Keratinocyte (primary cell): ENCODE measurements around the gene AP3D1. TPM values are rescaled to one million over a fixed set of nuclear protein-coding genes. Genes with fewer than 3 reads are reported as not detected.

Experiments used
- DNase-seq: peaks from one replicate; pipeline ENCODE4 v3.0.0-alpha.2; 2011; ENCODE audit warnings: low read depth, missing footprints, low spot score
- FAIRE-seq: peaks from 2 replicates; lab custom pipeline; 2011; peaks lifted over from hg19 to GRCh38; lab: Jason Lieb, UNC
- H2AFZ ChIP-seq: 2 replicates; pipeline ENCODE4 v1.6.0; 2012; ENCODE audit warnings: low read length, control low read depth, inconsistent platforms; ENCODE audit not compliant: control insufficient read depth
- H3K27ac ChIP-seq: 2 replicates; pipeline ENCODE4 v1.5.1; 2011; ENCODE audit warnings: low read length; ENCODE audit not compliant: control insufficient read depth, insufficient read depth
- H3K27me3 ChIP-seq: 3 replicates; pipeline ENCODE4 v1.6.0; 2011; ENCODE audit warnings: low read length; ENCODE audit not compliant: control insufficient read depth, insufficient read depth; ENCODE audit errors: extremely low read depth
- H3K36me3 ChIP-seq, 2 experiments: 2 replicates in 1 of 2; 3 replicates in 1 of 2; pipeline ENCODE4 v1.5.1; 2011; ENCODE audit warnings: low read length in 2 of 2, mild to moderate bottlenecking in 1 of 2; ENCODE audit not compliant: control insufficient read depth in 2 of 2, insufficient read depth in 2 of 2; ENCODE audit errors: extremely low read depth in 1 of 2
- H3K4me1 ChIP-seq: 3 replicates; pipeline ENCODE4 v1.5.1; 2011; ENCODE audit warnings: low read length; ENCODE audit not compliant: control insufficient read depth, insufficient read depth; ENCODE audit errors: extremely low read depth
- H3K4me2 ChIP-seq: 3 replicates; pipeline ENCODE4 v1.6.0; 2011; ENCODE audit warnings: low read depth, low read length; ENCODE audit not compliant: control insufficient read depth, insufficient read depth; ENCODE audit errors: extremely low read depth
- H3K4me3 ChIP-seq, 3 experiments: fragments of 200-600 bp in 1 of 3; sonication (generic) in 1 of 3; 2 replicates in 2 of 3; 3 replicates in 1 of 3; pipeline ENCODE4 v1.5.1; 2011 to 2016; ENCODE audit warnings: low read length in 3 of 3, mild to moderate bottlenecking in 3 of 3, control low read depth in 2 of 3, inconsistent platforms in 1 of 3, low read depth in 1 of 3, mixed read lengths in 1 of 3, mixed run types in 1 of 3, moderate library complexity in 1 of 3; ENCODE audit not compliant: control insufficient read depth in 2 of 3, insufficient read depth in 2 of 3; ENCODE audit errors: extremely low read depth in 1 of 3
- H3K79me2 ChIP-seq: 2 replicates; pipeline ENCODE4 v1.6.0; 2012; ENCODE audit warnings: low read length; ENCODE audit not compliant: control insufficient read depth, insufficient read depth
- H3K9ac ChIP-seq: 3 replicates; pipeline ENCODE4 v1.6.0; 2011; ENCODE audit warnings: low read length; ENCODE audit not compliant: control insufficient read depth, insufficient read depth; ENCODE audit errors: extremely low read depth
- H3K9me1 ChIP-seq: 3 replicates; pipeline ENCODE4 v1.6.0; 2011; ENCODE audit warnings: low read length; ENCODE audit not compliant: control insufficient read depth, insufficient read depth; ENCODE audit errors: extremely low read depth
- H3K9me3 ChIP-seq: 2 replicates; pipeline ENCODE4 v1.5.1; 2012; ENCODE audit warnings: low read depth, low read length; ENCODE audit not compliant: control insufficient read depth
- H4K20me1 ChIP-seq: 3 replicates; pipeline ENCODE4 v1.6.0; 2011; ENCODE audit warnings: low read length; ENCODE audit not compliant: control insufficient read depth, insufficient read depth; ENCODE audit errors: extremely low read depth
- CTCF ChIP-seq, 3 experiments: IDR thresholded peaks in 1 of 3; conservative IDR thresholded peaks in 1 of 3; optimal IDR thresholded peaks in 1 of 3; 2 replicates in 2 of 3; 3 replicates in 1 of 3; pipeline versions ENCODE3 to v1.5.1; 2011; ENCODE audit warnings: low read length in 3 of 3, mild to moderate bottlenecking in 3 of 3, moderate library complexity in 2 of 3, control low read depth in 1 of 3, inconsistent platforms in 1 of 3; ENCODE audit not compliant: insufficient read depth in 2 of 3; ENCODE audit errors: extremely low read depth in 1 of 3
- EZH2 ChIP-seq: IDR thresholded peaks from one replicate; pipeline ENCODE4 v1.6.1; 2012; ENCODE audit warnings: inconsistent platforms, mild to moderate bottlenecking, low read length, moderate library complexity
- dilution Hi-C: fragments of 300-500 bp; cut with MboI; formaldehyde crosslinking; loops from one replicate; pipeline ENCODE4 v1.7.0; 2020; ENCODE audit warnings: low sequenced_read_pairs; ENCODE audit not compliant: extremely low pct_ligation_motif_present
- polyA plus RNA-seq, 5 experiments: library from polyadenylated mRNA; depleted of rRNA in 3 of 5; stranded (reverse) in 3 of 5; stranded (forward) in 1 of 5; unstranded in 1 of 5; fragments of >200 nt; gene quantifications; 1 replicate in 1 of 5; 2 replicates in 3 of 5; 3 replicates in 1 of 5; pipeline versions ENCODE4 v1.2.1 to v1.2.3, GENCODE V29; 2011 to 2012; ENCODE audit warnings: missing spikeins in 2 of 5, low read depth in 1 of 5, low replicate concordance in 1 of 5

The AP3D1 gene
- polyA plus RNA-seq, 1 donor (not counting 4 experiments of a cell fraction or from before 2014, with no cell fraction given) = 56.1 TPM

- Histone ChIP-seq H3K4me1 (peaks cover 80% of the 10 kb centered on the region), H3K9me1 (no peaks in the 10 kb centered on the region), H3K4me3 (peak overlapping the region; percentile 12 to 63 (median 61)), H3K36me3 (peaks cover 3 to 16% of the 10 kb centered on the region in 2 experiments), H3K4me2 (peak overlapping the region; percentile 82), H3K27ac (peak overlapping the region; percentile 94), H2AFZ (no peak overlapping the region), H3K27me3 (no peaks in the 10 kb centered on the region), H3K79me2 (peaks cover 15% of the 10 kb centered on the region), H3K9ac (peak overlapping the region; percentile 69), H4K20me1 (no peaks in the 10 kb centered on the region), H3K9me3 (no peaks in the 10 kb centered on the region)
- FAIRE-seq (no peak), DNase-seq (no peak)
- dilution Hi-C loops = no loop called here
- TF ChIP-seq CTCF (optimal IDR thresholded peaks at IDR 0.05 in 1 of 3, IDR thresholded peaks at IDR 0.05 in 1 of 3, conservative IDR thresholded peaks at IDR 0.05 in 1 of 3; ENCODE audit: extremely low read depth in 1 of 3, insufficient read depth in 2 of 3, low read length in 3 of 3) = no peak
- no peak for TF ChIP-seq EZH2
Measured at GRCh38 chr19:2089727-2090053, 61.7 kb downstream of the AP3D1 start.

- H4K20me1 ChIP-seq = no peaks in the 10 kb centered on the region
- peak; percentile 75 for FAIRE-seq
- H3K4me3 ChIP-seq = peak overlapping the region in 2 of 3 experiments; percentile 61 to 63
- peaks cover 10% of the 10 kb centered on the region for H3K79me2 ChIP-seq
- DNase-seq = peak; percentile 93
- H3K9ac ChIP-seq = peak overlapping the region; percentile 69
- peaks cover 74% of the 10 kb centered on the region for H3K4me1 ChIP-seq
- H3K36me3 ChIP-seq = peaks cover 0 to 11% of the 10 kb centered on the region in 2 experiments
- TF ChIP-seq EZH2 = no peak
- peak; percentile 4 to 31 (median 28) for TF ChIP-seq CTCF (optimal IDR thresholded peaks at IDR 0.05 in 1 of 3, IDR thresholded peaks at IDR 0.05 in 1 of 3, conservative IDR thresholded peaks at IDR 0.05 in 1 of 3; ENCODE audit: extremely low read depth in 1 of 3, insufficient read depth in 2 of 3, low read length in 3 of 3)
- H3K27me3 ChIP-seq = no peaks in the 10 kb centered on the region
- no peak overlapping the region for H2AFZ ChIP-seq
- dilution Hi-C loops = no loop called here
- H3K9me1 ChIP-seq = no peaks in the 10 kb centered on the region
- peak overlapping the region; percentile 94 for H3K27ac ChIP-seq
- H3K4me2 ChIP-seq = peak overlapping the region; percentile 82
- no peaks in the 10 kb centered on the region for H3K9me3 ChIP-seq
Measured at GRCh38 chr19:2089001-2089711, 62.2 kb downstream of the AP3D1 start.
